T1000 (cell line): ENCODE data around the gene SPECC1.
"Not testable (repeated sequence)": the region's sequence is repeated elsewhere in the genome, so short reads cannot be mapped to it uniquely, and the experiment has no call there.

ENCODE experiments used
- DNase-seq: peaks from one replicate; lab custom pipeline; 2025; ENCODE audit warnings: mixed read lengths; lab: John Stamatoyannopoulos, UW

The SPECC1 gene

DNA sequence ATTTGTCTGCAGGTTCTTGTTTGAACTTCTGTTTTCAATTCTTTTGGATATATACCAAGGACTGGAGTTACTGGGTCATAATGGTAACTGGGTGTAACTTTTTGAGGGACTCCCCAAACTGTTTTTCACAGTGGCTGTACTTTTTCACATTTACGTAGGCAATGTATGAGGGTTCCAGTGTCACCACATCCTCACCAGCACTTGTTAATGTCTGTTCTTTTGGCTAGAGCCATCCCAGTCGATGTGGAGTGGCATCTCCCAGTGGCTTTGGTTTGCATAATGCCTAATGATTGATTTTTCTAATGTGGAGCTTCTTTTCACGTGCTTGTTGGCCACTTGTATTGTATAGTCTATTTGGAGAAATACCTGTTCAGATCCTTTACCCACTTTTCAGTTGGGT, 59.3 kb downstream of the SPECC1 start:
- no peak for DNase-seq

DNA sequence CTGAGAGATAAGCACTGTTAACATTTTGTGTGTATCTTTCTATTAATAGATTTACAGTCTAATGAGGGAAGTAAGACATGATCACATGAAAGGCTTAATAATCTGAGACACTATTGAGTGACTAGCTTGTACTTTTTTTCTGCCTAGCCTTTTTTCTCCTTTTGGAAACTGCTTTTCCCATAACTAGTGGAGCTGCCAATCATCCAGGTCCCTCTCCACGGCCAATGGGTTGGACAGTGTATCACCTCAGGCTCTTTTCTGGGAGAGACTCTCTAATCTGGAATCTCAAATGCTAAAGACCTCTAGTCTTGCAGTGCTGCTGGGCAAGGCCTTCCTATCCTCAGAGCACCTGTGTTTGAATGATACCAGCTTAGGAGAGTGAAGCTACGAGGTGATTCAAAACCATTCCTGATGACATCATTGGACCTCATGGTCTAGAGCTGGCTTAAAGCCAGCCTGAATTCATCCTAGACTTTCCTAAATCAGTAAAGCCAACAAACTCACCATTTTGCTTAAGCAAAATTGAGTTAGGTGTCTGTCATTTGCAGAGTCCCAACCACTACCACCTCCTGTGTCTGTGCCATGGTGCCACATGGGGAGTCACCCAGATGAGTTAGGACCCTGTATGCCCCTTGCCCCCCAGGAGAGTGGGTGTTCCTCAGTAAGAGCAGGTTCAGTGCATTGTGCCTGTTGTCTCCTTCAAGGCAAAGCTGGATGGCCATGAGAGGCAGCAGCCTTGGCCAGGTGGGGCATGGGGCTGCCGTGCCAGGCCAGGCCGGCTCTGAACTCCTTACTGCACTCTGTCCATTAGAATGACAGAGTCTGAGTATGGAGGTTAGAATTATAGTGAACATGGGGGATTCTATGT, 62.9 kb downstream of the SPECC1 start:
- DNase-seq: no peak

DNA sequence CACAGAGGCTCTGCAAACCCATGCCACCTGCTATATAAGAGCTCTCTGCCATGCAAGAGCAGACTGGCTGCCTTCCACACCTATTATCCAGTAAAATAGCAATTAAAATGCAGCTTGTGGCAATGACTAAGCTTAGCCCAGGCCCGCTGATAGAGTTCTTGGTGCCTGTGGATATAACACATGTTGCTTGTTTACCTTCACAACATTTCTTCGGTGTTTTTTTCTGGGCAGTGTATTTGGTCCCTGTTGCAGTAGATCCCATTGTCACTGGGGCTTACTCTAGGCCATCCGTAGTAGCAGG, 63.5 kb downstream of the SPECC1 start:
- no peak for DNase-seq

DNA sequence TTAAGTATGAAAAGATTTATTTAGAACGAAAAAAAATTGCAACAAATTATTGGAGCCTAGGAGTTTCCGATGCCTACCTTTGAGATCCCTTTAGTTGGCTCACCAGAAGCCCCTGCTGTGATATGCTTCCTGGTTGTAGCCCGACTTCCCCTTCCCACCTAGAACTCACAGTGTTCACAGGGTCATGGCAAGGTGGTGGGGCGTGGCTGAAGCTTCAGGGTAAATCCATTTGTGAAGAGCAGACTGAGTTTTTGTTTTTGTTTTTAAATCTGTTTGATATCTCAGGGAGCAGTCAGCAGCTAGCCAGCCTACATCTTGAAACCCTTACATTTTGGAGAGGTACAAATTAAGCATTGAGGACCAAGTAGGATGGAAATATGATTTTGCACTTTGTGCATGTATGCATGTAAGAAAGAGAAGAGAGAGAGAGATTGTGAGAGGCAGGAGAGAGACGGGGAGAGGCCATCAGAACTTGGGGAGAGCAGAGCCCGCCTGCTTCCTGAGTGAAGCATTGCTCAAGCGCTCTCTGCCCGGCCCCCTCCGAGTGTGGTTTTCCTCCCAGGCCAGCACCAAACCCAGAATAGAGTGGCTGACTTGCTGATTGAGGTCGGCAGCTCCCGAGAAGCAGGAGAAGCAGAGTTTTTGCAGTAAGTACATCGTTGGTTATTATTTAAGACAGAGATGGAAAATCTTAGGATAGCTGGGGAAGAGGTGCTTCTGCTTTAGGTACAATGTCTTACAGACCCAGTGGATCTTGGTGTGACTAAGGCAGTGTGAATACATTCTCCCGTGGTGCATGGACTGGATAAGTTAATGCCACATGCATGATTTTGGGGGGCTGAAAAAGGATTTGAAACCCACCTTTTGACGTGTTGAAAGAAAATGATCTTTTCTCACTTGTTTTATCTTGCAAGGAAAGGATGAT, 64.2 kb downstream of the SPECC1 start:
- no peak for DNase-seq

DNA sequence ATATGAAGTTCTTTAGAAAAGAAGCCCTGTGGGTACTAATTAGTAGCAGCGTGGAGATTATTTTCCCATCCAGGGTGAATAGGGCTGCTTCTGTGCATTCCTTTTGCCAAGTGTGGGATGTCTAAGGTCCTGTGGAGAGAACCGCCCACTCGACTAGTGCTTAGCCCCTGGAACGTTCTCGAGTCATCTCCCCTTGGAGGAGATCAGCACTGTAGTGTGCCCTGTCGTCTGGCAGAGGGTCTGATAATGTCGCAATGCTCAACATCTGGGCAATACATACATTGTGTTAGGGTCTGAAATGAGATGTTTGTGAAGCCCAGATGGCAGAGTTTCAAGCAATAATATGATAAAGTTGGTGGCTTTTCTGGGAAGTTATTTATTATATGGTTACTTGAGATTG, 64.8 kb downstream of the SPECC1 start:
- DNase-seq: no peak

DNA sequence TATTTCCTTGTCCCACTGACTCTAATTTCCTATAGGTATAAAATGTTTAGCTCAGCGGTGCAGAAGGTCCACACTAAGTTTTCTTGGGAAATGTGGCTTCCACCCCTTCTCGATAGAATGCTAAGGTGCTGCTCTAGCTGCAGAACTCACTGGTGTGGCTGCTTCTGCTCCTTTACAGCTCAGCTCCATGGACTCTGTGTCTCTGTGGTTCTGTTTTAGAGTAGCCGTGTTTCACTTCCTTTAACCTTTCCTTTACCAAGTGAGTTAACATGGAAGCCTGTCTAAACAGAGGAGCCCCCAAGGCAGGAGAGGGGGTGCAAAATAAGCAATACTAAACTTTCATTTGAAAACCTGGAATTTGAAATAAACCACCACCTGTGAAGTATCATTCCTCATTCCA, 65.3 kb downstream of the SPECC1 start:
- DNase-seq: no peak

DNA sequence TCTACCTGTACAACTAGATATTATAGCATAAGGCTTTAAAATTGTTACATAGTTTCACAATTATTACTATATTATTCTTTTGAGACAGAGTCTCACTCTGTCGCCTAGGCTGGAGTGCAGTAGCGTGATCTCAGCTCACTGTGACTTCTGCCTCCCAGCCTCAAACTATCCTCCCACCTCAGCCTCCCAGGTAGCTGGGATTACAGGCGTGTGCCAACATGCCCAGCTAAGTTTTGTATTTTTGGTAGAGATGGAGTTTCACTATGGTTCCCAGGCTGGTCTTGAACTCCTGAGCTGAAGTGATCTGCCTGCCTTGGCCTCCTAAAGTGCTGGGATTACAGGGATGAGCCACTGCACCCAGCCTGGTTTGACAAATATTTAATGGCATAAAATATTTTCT, 67.0 kb downstream of the SPECC1 start:
- DNase-seq: not testable (repeated sequence)

DNA sequence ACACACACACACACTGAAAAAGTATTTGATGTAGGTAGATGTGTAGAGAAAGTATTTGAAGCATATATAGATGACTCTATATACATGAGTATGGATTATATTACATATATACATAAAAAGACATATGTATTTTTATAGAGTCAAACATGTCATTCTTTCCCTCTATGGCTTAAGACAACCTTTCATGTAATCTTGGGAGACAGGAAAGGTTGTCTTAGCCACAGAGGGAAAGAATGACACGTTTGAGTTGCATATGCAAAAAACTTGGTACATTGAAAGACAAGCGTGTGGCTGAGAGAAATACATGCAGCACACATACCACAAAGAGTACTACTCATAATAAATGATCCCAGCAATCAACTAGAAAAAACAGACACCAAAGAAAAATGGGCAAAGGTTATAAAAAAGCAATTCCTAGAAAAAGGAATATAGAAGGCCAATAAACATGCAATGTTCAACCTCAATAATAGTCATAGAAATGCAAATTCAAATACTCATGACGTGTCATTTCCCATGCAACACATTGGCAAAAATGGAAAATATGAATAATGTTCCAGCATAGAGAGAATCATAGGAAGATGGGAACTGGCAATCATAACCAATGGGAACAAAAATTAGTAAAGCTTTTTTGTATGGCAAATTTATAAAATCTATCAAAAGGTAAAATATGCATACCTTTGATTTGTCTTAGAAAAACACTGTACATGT, 69.0 kb downstream of the SPECC1 start:
- DNase-seq: no peak

DNA sequence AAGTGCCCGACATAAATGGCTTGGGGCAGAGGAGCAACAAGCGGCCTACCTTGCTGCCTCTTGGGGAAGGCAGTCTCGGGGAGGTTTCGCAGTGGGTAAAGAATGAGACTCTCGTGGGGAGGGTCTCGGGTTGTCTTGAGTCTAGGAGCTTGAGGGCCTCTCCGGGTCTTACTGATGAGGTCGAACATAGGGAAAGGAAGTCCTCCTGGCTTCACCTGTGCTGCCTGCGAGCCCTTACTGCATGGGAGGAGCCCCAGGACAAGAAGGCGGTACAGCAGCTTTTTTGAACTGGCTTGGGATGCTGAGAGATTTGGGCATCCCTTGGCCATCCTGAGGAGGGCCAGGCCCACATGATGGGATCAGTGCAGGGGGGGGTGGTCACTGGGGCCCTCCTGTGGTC, 71.4 kb downstream of the SPECC1 start:
- no peak for DNase-seq

DNA sequence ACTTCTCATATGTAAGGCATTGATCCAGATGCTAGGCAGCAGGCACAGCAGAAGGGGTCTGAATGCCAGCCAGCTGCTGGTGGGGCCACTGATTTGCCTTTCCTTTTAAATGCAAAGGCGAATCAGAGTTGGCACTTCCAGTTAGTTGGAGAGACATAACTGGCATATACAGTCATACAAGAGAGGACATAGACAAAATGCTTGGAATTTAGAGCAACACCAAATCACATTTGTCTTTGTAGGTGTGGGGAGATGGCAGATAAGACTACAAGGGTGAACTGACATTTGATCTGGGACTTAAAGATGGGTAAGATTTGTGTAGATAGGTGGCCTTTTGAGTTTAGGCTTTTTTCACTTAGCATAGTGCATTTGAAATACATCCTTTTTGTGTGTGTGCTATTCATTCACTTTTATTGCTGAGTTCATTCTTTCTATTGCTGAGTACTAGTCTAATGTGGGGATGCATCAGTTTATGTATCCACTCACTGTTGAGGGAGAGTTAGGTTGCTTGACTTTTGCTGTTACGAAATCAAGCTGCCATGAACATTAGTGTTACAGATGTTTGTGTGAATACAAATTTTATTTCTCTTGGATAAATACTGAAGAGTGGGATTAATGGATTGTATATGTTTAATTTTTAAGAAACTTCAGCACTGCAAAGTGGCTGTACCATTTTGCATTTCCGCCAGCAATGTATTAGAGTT, 74.1 kb downstream of the SPECC1 start:
- no peak for DNase-seq

DNA sequence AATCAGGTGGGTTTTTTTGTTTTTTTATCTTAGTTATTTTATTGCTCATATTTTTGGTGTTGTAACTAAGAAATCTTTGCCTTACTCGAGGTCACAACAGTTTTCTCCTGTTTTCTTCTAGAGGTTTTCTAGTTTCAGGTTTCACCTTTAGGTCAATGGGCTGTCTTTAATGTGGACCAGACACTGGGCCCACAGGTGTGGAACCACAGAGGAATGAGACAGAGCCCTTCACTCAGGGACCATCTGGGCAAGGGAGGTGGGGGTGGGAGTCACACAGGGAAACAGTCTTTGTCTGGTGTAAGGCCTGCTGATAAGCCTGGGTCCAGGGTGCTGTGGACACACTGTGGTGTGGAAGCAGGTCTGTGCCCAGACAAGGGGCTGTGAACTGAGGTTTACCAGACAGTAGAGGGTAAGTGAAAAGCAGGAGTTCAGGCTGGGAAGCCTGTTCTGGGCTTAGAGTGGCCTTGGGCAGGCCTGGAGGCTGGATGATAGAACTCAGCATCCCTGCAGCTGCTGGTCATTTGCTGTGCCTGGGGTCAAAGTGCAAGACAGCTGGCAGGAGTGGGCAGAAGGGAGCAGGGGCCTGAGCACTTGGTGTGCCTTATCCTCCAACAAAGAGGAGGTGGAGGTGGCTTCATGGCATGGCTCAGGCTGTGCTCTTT, 75.6 kb downstream of the SPECC1 start:
- no peak for DNase-seq

DNA sequence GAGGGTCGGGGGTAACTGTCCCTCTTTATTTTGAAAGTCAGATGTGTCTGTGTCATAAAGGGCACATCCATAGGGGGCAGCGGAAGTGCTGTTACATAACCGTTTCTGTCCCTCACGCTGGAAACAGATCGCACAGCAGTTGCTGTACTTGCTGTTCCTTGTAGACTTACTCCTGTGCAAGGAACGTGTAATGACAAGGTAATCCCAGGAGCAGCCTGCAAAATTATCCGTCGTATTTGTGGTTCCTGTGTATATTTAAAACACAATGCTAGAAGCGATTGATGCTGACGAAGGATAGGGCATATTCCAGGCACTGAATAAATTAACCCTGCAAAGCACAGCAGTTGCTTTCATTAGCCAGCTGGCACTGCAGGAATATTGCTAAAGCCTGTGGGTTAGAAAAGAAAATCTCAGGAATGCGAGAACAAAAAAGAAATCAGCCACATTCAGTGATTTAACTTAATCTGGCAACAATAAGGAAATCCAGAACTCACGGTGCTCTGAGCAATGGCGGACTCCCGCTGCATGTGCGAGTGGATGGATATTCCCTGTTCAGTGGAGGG, 76.2 kb downstream of the SPECC1 start:
- no peak for DNase-seq

DNA sequence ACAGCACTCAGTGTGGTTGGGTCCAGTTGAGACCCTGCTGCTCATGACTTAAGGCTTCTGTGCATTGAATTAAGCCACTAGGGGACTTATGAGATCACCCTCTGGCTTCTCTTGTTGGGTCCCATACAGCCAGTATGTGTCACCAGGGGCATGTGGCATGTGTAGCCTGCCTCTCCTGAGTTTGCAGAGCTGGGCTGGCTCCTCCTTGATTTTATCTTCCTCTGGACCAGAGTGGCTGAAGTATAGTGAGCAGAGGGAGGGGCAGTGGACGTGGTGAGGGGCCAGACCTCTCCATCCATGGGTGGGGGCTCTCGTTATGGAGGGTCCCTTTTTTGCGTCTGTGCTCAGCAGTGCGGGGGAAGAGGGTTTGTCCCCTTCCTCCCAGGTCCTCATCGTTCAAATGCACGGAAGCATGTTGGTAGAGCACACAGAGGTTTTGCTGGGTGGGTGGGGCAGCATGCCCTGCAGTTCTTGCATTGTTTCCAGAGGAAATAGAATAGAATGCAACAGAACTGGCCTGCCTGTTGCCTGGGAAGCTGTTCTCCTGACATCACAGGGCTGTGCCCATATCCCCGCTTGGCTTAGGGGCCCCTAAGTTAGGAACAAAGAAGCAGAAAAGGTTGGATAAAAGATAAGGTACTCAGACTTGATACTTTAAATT, 77.4 kb downstream of the SPECC1 start:
- DNase-seq: no peak

DNA sequence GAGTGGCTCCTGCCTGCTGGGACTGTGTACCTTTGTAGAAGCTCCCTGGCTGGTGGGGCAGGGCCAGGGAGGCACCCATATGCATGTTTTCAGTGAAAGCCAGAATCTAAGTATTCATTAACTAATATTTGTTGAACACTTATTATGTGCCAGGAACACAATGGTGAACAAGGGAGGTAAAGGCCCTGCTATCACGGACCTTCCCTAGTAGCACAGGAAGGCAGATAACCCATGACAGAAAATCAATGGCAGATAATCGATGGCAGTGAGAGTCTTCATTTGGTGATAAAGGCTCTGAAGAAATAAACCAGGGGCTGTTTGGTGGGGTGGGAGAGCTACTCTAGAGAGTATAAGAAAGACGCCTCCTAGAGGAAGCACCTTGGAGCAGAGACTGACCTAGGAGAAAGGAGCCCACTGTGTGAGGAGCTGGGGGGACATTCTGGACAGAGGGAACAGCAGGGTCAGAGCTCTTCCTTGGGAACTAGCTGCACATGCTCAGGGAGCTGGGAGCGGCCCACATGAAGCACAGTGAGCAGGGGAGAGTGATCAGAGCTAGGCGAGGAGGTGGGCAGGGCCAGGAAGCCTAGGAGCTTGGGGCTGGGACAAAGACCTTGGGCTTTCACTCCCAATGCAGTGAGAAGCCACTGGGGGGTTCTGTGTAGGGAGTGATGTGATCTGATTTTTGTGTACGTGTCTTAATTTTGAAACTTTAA, 78.5 kb downstream of the SPECC1 start:
- no peak for DNase-seq

DNA sequence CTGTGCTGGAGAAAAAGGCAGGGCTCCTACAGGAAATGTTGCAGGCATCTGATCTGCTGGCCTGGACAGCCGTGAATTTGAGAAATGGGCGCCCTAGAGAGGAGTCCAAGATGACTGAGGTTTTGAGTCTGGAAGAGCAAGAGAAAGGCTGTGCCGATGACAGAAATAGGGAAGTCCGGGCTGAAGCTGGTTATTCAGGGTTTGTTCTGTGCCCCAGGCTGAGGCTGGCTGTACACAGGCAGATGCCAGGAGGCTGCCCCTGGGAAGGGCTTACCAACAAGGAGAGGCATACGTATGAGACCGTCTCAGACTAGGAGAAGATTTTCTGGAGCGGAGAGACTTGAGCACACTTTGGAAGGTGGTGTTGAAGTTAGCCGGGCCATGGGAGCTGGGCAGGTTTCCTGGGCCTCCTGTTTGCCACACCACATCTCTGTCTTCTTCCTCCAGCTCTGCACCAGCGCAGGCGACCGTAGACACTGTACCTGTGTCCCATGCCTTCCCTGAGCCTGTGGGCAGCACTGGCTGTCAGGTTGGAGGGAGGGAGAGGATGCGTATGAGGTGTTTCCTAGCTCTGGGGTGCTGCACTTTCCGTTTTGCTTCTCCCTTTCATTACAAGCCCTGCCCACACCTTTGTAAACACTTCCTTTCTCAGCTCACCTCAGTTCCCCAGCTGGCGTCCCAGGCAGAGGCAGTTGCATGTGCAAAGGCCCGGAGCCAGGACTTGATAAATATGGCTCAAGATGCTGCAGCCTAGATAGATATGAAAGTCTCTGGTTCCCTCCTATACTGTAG, 80.8 kb downstream of the SPECC1 start:
- no peak for DNase-seq

DNA sequence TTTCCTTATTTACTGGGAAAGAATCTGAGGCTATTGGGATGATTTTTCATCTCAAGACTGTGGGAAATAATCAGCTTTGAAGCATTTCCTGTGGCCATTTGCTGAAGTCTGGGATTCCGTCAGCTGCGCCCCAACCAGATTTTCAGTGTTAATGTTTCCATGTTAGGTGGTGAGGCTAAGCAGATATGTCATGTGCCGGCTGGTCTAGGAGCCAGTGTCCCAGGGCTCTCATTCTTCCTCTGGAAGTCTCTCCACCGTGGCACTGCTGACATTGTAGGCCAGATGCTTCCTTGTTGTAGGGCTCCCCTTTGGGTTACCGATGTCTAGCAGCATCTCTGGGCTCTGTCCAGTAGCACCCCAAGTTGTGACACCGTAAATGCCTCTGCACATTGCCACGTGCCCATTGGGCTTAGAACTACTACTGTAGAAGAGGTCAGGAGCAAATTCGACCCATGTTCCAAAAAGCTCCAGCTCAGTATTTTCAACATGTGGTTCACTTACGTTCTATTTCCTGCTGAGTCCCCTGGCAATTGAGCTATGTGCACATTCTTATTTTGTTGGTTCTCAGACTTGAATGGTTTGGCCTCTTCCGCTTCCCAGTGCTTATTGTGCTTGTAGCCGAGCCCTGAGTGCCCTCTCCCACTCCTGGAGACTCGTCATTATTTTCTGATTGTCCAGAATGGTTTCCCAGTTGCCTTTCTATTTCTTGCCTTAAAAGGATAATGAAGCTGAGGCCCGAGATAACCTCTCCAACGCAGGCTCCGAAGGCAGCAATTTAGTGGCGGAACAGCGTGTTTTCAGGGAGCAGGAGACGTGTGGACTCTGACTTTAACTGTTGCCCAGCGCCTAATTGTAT, 82.2 kb downstream of the SPECC1 start:
- DNase-seq: no peak

DNA sequence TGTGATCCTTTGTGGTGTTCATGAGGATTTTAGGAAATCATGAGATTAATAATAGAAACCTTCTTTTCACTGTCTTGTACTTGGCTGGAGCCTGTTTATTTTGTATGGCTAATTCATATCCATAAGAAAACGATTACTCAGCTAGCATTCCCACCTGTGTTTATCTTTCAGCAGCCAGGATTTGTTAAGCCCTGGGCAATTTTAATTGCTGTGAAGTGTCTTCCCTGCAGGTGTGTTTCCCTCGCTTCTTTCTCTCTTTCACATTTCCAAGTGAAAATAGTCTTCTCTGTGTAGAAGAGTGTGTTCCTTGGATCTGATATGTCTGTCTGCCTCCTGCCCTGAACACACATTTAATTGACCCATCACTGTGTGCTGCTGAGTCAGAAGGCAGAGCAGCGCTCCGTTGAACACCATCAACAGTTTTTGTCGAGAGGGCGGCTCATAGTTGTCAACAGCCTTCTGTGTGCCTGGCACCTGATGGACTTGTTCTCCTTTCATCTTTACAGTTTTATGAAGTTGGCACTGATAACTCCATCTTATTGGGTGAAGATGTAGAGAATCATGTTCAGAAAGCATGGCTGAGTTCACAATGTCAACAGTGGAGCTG, 83.2 kb downstream of the SPECC1 start:
- DNase-seq: no peak
